GM18499 (cell line): ENCODE results near the gene IGIP.
A peak's percentile ranks its signal among the peaks of the same experiment; 100 is the strongest.

ENCODE experiments used
- ATAC-seq: cut with Tn5 transposase; IDR thresholded peaks from one replicate; pipeline ENCODE4 v1.9.1; 2021; ENCODE audit warnings: moderate number of reproducible peaks; ENCODE audit not compliant: insufficient read depth, unreplicated experiment

Gene IGIP

DNA sequence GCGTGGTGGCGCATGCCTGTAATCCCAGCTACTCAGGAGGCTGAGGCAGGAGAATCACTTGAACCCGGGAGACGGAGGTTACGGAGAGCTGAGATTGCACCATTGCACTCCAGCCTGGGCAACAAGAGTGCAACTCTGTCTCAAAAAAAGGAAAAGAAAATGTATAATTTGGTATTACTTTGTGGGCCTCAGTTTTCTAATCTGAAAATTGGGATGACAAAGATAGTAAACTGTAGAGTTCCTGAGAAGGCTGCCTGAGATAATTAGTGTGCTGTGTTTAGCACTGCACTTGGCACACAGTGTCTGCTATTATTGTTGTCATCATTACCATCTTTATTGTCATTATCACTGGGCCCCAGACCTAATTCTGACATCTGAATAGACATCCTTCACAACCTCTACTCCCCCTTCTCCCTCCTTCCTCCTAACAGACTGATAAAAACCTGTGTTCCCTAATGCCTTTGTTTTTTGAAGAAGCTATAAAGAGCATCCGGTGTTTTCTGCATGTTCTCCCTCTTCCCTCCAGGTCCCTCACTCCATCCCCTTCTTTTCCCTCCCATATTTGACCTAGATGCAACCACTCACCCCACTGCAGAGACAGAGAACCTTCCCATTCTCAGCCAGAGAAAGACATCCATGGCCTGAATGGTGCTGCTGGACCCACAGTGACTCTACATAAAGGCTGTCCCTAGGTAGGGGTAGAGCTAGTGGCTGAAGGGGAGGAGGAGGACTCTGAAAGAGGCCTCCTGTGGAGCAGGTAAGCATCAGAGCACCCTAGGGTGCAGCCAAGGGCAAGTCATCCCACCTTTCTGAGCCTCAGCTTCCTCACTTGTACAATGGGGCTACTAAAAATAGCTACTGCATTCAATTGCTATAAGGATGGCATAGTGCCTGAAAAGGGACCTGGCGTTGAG, 33.5 kb downstream of the IGIP start:
- ATAC-seq: no peak

DNA sequence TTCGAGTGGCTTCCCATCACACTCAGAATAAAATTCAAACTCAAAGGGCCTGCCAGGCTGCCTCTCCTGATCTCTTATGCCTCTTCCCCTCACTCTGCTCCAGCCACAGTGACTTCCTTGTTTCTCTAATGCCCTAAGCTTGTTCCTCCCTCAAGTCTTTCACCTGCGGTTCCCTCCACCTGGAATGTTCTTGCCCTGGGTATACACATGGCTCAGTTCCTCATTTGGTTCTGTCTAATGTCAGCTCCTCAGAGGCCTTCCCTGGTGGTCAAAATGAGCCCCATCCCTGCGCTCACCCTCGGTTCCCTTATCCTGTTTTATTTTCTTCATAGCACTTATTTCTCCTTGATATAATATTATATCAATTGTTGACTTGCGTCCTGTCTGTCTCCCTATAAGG, 36.5 kb downstream of the IGIP start:
- no peak for ATAC-seq

DNA sequence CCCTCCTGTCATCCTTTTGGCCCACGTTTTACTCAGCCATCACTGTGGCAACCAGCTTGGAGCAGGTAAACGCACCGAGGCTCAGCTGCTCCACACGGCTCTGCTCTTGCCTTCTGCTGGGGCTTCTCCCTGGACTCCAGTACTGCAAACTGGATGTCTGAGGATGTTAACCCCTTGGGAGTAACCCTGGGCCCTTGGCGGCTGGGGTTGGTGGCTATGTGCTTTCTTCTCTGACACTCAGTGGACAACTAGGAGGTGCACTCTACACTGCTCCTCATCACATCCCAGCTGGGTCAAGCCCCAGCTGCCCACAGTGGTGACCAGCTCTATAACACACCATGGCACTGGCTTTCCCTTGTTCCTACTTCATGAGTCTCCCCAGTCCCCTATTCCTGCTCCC, 37.0 kb downstream of the IGIP start:
- no peak for ATAC-seq

DNA sequence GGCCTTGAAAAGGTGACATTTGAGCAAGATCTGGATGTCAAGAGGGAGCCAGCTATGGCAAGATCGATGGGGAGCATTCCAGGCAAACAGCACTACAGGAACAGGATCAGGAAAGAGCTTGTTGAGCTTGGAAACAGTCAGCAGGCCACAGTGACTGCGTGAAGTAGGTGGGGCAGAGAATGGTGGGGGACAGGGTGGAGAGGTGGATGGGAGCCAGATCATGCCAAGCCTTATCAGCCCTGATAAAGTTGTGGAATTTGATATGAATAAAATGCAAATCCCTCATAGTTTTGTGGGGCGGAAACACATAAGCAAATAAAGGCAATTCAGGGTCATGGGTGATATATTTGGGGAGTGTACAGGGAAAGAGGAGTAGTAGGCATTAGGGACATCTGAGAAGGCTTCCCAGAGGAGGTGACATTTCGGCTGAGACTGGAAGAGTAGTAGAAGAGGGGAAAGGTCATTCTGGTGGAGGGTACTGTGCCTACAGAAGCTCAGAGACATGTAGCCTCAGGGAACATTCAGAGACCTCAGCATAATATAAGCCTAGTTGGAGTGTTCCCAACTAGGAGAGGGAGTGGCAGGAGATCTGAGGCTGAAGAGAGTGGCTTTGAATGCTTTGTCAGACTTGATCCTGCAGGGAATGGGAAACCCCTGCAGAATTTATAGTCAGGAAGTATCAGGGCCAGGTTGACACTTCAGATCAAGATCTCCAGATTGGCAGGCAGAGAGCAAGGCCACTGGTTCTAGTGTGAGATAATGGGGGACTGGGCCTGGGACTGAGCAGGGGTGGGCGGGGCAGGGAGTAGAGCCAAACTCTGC, 39.6 kb downstream of the IGIP start:
- ATAC-seq: no peak

DNA sequence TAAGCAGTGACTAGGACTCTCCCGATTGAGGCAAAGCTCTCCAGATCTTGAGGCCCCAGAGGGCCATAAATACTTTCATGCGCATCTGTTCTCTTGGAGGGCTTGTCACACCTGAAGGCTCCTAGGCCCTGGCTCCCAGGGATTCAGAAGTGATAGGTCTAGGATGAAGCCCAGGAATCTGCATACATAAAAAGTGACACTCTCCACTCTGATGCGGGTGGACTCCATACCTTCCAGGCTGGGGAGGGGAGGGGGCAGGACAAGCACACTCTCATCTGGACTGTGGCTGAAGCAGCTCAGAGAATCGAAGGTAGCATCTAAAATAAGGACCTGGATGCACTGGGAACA, 40.2 kb downstream of the IGIP start:
- ATAC-seq: no peak

DNA sequence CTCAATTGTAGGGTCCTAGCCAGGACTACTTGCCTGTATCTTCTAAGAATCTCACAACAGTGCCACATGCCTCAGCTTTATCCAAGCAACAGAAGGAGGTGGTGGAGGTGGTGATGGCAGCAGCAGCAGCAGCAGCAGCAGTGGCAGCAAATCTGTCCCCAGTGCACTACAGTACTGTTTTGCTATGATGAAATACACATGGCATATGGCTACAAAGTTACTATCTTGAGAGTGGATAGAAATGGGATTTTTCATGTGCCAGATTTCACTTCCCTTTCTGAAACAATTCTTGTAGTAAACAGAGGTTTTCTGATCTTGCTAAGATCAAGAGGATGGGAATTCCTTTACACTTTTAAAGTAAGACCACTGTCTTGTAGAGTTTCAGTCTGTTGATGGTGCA, 41.2 kb downstream of the IGIP start:
- ATAC-seq: no peak

DNA sequence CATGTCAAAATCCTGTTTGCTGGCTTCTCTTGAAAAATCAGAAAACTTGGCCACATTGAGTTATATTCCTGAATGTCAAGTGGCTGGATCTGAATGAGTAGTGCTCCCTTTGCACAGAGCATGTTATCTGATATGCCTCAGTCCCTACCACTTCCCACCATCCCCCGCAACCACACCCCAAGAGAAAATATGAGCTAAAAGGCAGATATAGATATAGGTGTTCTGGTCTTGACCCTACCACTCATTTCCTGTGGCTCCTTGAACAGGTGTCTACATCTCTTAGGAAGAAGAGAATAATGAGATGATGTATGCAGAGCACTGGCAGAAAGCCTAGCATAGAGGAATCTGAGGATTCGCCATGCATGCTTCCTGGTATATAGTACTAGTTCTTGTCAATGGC, 42.6 kb downstream of the IGIP start:
- no peak for ATAC-seq

DNA sequence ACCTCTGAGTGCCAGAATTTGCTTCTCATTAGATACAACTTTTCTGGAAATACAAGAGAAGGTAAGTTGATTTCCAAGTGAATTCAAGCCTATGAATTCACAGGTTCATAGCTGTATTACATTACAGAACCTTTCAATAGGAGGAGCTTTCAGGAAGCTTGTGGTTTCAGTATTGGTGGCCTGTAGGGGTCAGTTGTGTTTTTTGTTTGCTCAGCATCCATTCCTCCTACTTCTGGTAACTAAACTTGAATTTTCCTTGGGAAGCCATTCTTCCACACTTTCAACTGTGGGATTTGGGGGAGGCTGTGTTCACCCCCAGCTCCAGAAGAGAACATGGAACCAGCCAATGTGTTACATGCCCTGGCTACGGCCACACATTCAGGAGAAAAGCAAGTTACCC, 43.7 kb downstream of the IGIP start:
- ATAC-seq: no peak

DNA sequence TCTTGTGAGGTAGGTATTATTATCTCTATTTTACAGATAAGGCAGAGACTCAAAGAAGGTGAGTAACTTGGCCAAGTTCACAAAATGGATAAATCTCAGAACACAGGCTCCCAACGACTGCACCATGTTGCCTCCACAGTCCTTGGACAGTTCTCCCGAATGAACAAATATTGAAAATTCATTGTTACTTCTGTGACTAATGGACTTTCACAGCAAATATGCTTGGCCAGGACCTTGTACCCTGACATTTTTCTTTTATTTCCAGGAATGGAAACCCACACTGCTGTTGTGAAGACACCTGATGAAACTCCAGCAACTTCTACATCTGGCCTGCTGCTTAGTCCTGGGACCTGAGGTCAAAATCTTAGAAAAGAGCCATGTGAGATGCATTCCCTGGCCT, 46.7 kb downstream of the IGIP start:
- ATAC-seq: no peak

DNA sequence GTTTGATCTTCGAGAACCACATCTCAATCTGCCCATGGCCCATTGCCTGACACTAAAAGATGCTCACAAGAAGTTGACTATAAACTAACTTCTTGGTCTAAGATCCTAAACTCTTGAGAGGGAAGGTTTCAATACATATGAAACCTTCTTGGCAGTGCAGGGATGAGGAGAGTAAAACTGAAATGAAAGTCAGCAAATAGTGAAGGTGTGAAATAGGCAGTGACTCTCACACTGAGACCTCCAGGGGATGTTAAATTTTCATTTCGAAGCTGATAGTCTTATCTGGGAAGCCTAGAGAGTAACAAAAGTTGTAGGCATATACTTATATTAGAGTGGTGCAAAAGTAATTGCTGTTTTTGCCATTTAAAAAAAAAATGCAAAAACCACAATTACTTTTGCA, 48.3 kb downstream of the IGIP start:
- ATAC-seq: no peak

DNA sequence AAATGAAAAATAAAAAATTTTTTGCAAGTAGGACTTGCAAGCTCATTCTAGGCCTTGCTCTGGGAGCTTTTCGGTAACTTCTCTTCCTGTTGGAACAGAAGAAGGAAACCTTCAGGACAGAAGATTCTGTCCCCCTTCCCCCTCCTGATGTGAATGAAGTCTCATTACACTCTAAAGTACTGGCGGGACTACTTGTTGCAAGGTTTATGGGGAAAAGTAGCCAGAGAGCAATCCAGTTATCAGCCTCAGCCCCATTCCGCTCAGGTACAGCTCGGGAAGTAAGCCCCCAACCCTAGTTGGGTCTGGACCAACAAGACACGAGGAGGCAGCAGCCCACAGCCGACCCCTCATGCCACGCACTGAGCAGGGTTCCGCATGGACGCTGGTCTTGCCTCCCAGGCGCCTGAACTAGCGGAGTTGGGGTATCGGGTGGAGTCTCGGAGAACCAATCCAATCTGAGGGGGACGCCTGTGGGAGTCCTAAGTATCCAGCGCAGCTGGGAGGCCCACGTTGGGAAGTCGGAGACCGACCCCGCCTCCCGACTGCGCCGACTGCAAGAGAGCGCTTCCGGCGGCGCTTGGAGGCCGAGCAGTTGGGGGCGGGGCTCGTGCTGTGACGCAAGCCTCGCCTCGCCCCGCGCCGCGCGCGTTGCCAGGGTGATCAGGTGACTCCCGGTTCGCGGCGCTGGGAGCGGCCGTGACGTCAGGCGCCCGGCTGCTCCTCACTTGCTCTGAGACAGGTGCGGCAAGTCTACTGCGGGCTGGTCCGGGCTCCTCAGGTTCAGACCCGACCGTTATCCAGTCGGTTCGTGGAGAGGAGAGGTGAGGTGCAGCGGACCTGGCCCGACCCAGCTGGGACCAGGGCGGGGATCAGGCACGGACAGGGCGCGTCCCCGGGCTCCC, 49.0 kb downstream of the IGIP start, which contains the start of gene CYSTM1:
Gene CYSTM1 (plus strand): TSS at position 724 of the 902 bp plus-strand sequence. CDS start 19,278 bp downstream, outside the sequence.
- ATAC-seq: peak; percentile 75

DNA sequence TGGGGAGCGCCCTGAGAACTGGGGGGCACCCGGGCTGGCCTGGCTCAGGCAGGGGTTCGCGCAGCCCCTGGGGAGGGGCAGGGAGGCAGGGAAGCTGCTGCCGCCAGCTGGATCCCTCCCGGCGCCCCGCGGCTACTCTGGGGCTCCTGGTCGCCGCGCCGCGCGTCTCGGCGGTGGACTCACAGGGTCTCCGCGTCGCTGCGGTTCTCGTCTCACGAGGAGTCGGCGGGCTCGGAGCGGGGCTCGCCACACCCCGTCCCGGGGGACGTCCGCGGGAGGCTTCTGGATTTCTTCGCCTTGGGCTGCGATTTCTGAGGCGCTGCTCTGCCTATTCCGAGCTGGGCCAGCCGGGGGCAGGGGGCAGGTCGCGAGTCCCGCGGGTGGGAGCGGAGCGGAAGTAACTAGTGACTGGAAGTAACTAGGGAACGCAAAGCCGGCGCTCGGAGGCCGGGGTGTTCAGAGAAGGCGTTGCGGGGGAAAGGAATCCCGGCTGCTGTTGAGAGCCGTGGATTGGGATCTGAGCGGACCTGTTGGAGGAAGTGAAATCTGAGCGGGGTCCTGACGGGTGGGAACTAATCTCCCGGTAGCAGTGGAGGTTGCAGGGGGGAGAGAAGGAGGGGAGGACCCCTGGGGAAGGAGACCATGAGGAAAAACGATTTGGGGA, 49.8 kb downstream of the IGIP start:
- ATAC-seq: peak; percentile 19

DNA sequence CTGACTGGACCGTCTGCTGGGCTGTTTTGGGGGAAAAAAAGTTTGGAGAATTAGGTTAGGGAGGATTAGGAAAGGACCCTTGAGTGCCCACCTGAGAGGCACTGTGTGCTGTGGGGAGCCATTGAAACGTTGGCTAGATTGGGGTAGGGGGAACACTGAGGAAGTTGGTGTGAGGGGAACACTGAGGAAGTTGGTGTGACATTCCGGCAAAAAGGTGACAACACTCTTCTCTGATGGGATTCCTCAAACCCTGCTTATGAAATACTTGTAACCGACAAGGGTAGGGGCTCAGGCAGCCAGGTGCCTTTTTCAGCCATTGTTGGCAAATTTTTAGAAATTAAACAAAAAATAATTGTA, 50.3 kb downstream of the IGIP start:
- no peak for ATAC-seq

DNA sequence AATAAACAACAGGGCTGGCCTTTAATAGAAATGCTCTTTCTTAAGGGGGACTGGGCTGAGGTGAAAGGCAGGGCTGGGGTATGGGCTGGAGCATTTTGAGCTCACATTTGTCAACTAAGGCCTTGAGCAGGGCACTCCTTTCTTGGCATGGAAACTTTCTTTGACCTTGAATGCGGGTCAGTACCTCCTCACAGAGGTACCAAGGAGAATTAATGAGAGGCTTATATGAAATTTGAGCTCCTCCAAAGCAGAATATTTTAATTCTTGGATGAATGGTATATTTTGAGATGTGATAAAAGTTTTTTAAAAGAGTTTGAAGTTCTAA, 52.3 kb downstream of the IGIP start:
- no peak for ATAC-seq

DNA sequence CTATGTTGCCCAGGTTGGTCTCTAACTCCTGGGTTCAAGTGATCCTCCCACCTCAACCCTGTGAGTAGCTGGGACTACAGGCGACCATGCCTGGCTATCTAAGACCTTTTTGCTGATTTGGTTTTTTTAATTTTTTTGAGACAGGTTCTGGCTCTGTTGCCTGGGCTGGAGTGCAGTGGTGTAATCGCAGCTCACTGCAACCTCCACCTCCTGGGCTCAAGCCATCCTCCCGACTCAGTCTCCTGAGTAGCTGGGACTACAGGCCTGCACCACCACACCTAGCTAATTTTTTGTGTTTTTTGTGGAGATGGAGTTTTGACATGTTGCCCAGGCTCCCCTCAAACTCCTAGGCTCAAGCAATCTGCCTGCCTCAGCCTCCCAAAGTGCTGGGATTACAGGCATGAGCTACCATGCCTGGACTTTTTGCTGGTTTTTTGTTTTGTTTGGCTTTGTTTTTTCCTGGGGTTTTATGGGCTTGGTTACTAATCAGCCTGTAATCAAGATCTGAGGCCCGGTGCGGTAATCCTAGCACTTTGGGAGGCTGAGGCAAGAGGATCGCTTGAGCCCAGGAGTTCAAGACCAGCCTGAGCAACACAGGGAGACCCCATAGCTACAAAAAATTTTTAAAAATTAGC, 52.9 kb downstream of the IGIP start:
- ATAC-seq: no peak
